Spleen (tissue), 11 donors: ENCODE measurements around the gene TNFAIP8. TPM values are rescaled to one million over a fixed set of nuclear protein-coding genes. Genes with fewer than 3 reads are reported as not detected.

Experiments used
- DNase-seq: peaks from one replicate; pipeline ENCODE4 v3.0.0-alpha.2; 2020
- H3K27ac ChIP-seq, 8 donors: fragments of 200-600 bp; sonication (generic) in 7 of 8; 1 replicate in 4 of 8; 2 replicates in 4 of 8; pipeline versions ENCODE4 v1.5.0 to v1.8.0; 2016 to 2021; ENCODE audit warnings: inconsistent platforms in 4 of 8, mild to moderate bottlenecking in 4 of 8, moderate library complexity in 1 of 8
- H3K27me3 ChIP-seq, 7 donors: fragments of 200-600 bp; sonication (generic) in 6 of 7; replicated peaks in 1 of 7; 1 replicate in 4 of 7; 2 replicates in 3 of 7; pipeline versions ENCODE4 v1.5.0 to v1.8.0; 2016 to 2021; ENCODE audit warnings: inconsistent platforms in 3 of 7, mild to moderate bottlenecking in 1 of 7
- H3K36me3 ChIP-seq, 6 donors: fragments of 200-600 bp; sonication (generic) in 5 of 6; 1 replicate in 4 of 6; 2 replicates in 2 of 6; pipeline versions ENCODE4 v1.5.0 to v1.8.0; 2016 to 2021; ENCODE audit warnings: inconsistent platforms in 2 of 6
- H3K4me1 ChIP-seq, 6 donors: fragments of 200-600 bp; sonication (generic) in 5 of 6; 1 replicate in 3 of 6; 2 replicates in 3 of 6; pipeline versions ENCODE4 v1.5.0 to v1.8.0; 2016 to 2021; ENCODE audit warnings: inconsistent platforms in 3 of 6
- H3K4me3 ChIP-seq, 8 donors: fragments of 200-600 bp; sonication (generic) in 7 of 8; 1 replicate in 4 of 8; 2 replicates in 4 of 8; pipeline versions ENCODE4 v1.5.0 to v1.8.0; 2016 to 2021; ENCODE audit warnings: inconsistent platforms in 4 of 8, mild to moderate bottlenecking in 4 of 8, moderate library complexity in 2 of 8
- H3K9me3 ChIP-seq, 8 donors: fragments of 200-600 bp; sonication (generic) in 7 of 8; 1 replicate in 4 of 8; 2 replicates in 4 of 8; pipeline versions ENCODE4 v1.5.0 to v1.8.0; 2016 to 2021; ENCODE audit warnings: inconsistent platforms in 4 of 8
- CTCF ChIP-seq, 11 experiments: fragments of 200-600 bp in 7 of 11; fragments of 450-650 bp in 4 of 11; sonication (generic) in 4 of 11; IDR thresholded peaks in 8 of 11; conservative IDR thresholded peaks in 3 of 11; 1 replicate in 7 of 11; 2 replicates in 4 of 11; pipeline versions ENCODE4 v1.4.0 to v1.8.0; 2016 to 2021; ENCODE audit warnings: antibody characterized with exemption in 11 of 11, inconsistent platforms in 4 of 11, mild to moderate bottlenecking in 1 of 11
- POLR2A ChIP-seq, 3 donors: fragments of 450-650 bp; IDR thresholded peaks; one replicate each; pipeline ENCODE4 v1.5.1; 2017; ENCODE audit warnings: antibody characterized with exemption in 3 of 3, mild to moderate bottlenecking in 1 of 3
- POLR2AphosphoS5 ChIP-seq, 3 donors: sonication (generic); formaldehyde crosslinking; IDR thresholded peaks; one replicate each; pipeline ENCODE4 v1.5.1; 2017; ENCODE audit warnings: antibody characterized with exemption in 3 of 3
- WGBS, 5 donors: extraction: QIAGEN DNeasy Blood & Tissue Kit in 3 of 5; methylation state at CpG; one replicate each; pipeline versions ENCODE4 v1.1.5 to v1.1.7; 2013 to 2018; 5-methylcytosine and 5-hydroxymethylcytosine counted together
- intact Hi-C: fragments of 100-400 bp; cut with DNase I; formaldehyde crosslinking; loops from one replicate; pipeline ENCODE4 v1.15.0; 2023; ENCODE audit warnings: low total_unique reads
- polyA plus RNA-seq, 3 donors: library from polyadenylated mRNA; stranded (reverse); fragments of 200-250 nt; gene quantifications; one replicate each; pipeline ENCODE4 v1.2.1, GENCODE V29; 2013
- total RNA-seq, 7 donors: library from RNA; depleted of rRNA in 3 of 7; stranded (reverse); fragments of >200 nt in 3 of 7; fragmentation: NEBNext Ultra II Directional in 4 of 7; extraction: Animal tissue kit (Norgen Biotek cat#: 25700) in 4 of 7; gene quantifications; one replicate each; pipeline versions ENCODE4 v1.1.0 to v1.2.1, GENCODE V29; 2016 to 2021
- donor health status: healthy with polysubstance abuse.
- donor health status: DM: no; HTN: no; CAD: no; lungs with moderate emphysema.
- donor health status: DM: no; HTN: no; CAD: no.
- donor health status: Bipolar disorder and iron deficiency.
- donor health status: healthy.
- donor health status: DM: no; HTN: no; CAD: no.
- donor health status: DM: yes; HTN: yes; CAD: no.

The TNFAIP8 gene
- total and polyA plus RNA-seq, 10 donors = 71.1 to 123 (median 101) TPM

- DNase-seq = no peak
- Histone ChIP-seq H3K27me3 (no peaks in the 10 kb centered on the region), H3K9me3 (no peaks in the 10 kb centered on the region), H3K36me3 (no peaks in the 10 kb centered on the region), H3K4me1 (peaks cover 49 to 100% (median 95%) of the 10 kb centered on the region in 6 donors), H3K27ac (no peak overlapping the region), H3K4me3 (no peak overlapping the region)
- intact Hi-C loops = loop anchor here (10.0 kb wide), 1 partner anchor 85 kb away; no protein-coding TSS in a partner anchor
- WGBS, 5 donors = 88 to 95% (median 93%) methylated on average over 5 of the region's 5 CpGs
- TF ChIP-seq CTCF (IDR thresholded peaks at IDR 0.05 in 8 of 11, conservative IDR thresholded peaks at IDR 0.05 in 3 of 11) (no peak), POLR2A (IDR thresholded peaks at IDR 0.05) (no peak), POLR2AphosphoS5 (IDR thresholded peaks at IDR 0.05) (no peak)
These were observed 36.4 kb upstream of the TNFAIP8 start for GRCh38 chr5:119319401-119319800.

- no peak for TF ChIP-seq CTCF (IDR thresholded peaks at IDR 0.05 in 8 of 11, conservative IDR thresholded peaks at IDR 0.05 in 3 of 11)
- TF ChIP-seq POLR2A (IDR thresholded peaks at IDR 0.05) = no peak
- TF ChIP-seq POLR2AphosphoS5 (IDR thresholded peaks at IDR 0.05) = no peak
- H3K27me3 ChIP-seq = no peaks in the 10 kb centered on the region
- H3K9me3 ChIP-seq = no peaks in the 10 kb centered on the region
- H3K4me3 ChIP-seq = no peak overlapping the region
- WGBS, 5 donors = 95 to 98% (median 98%) methylated on average over 5 of the region's 5 CpGs
- H3K36me3 ChIP-seq = no peaks in the 10 kb centered on the region
- DNase-seq = no peak
- intact Hi-C loops = loop anchor here (10.0 kb wide), 1 partner anchor 85 kb away; no protein-coding TSS in a partner anchor
- peaks cover 53 to 100% (median 95%) of the 10 kb centered on the region in 6 donors for H3K4me1 ChIP-seq
- H3K27ac ChIP-seq = peak overlapping the region in 1 of 8 donors; percentile 22
These were observed 35.9 kb upstream of the TNFAIP8 start for GRCh38 chr5:119319890-119320289.

- TF ChIP-seq POLR2A (IDR thresholded peaks at IDR 0.05) = no peak
- TF ChIP-seq CTCF (IDR thresholded peaks at IDR 0.05 in 8 of 11, conservative IDR thresholded peaks at IDR 0.05 in 3 of 11) = no peak
- TF ChIP-seq POLR2AphosphoS5 (IDR thresholded peaks at IDR 0.05) = no peak
- Histone ChIP-seq H3K36me3 (no peaks in the 10 kb centered on the region), H3K27me3 (no peaks in the 10 kb centered on the region), H3K4me3 (no peak overlapping the region), H3K27ac (peak overlapping the region in 4 of 8 donors; percentile 9 to 67 (median 40)), H3K9me3 (no peaks in the 10 kb centered on the region), H3K4me1 (peaks cover 51 to 100% (median 95%) of the 10 kb centered on the region in 6 donors)
- intact Hi-C loops = no loop called here
- DNase-seq = no peak
- WGBS, 5 donors = 74 to 85% (median 81%) methylated on average over 6 of the region's 6 CpGs
These were observed 34.1 kb upstream of the TNFAIP8 start for GRCh38 chr5:119321569-119322311.

- 70 to 80% (median 77%) methylated on average over 7 of the region's 7 CpGs for WGBS, 5 donors
- H3K9me3 ChIP-seq = no peaks in the 10 kb centered on the region
- DNase-seq = no peak
- H3K4me1 ChIP-seq = peaks cover 53 to 100% (median 96%) of the 10 kb centered on the region in 6 donors
- peak overlapping the region in 5 of 8 donors; percentile 2 to 67 (median 14) for H3K27ac ChIP-seq
- no peak overlapping the region for H3K4me3 ChIP-seq
- no peaks in the 10 kb centered on the region for H3K36me3 ChIP-seq
- TF ChIP-seq POLR2A (IDR thresholded peaks at IDR 0.05) = no peak
- no peak for TF ChIP-seq CTCF (IDR thresholded peaks at IDR 0.05 in 8 of 11, conservative IDR thresholded peaks at IDR 0.05 in 3 of 11)
- no peak for TF ChIP-seq POLR2AphosphoS5 (IDR thresholded peaks at IDR 0.05)
- intact Hi-C loops = no loop called here
- H3K27me3 ChIP-seq = no peaks in the 10 kb centered on the region
These were observed 33.4 kb upstream of the TNFAIP8 start for GRCh38 chr5:119322312-119322947.
